GM12891 (cell line): ENCODE results near the gene NRGN.

Experiments
- DNase-seq: peaks from one replicate; pipeline ENCODE4 v3.0.0; 2011; ENCODE audit warnings: low spot score; ENCODE audit not compliant: insufficient read length
- FAIRE-seq: peaks from 2 replicates; lab custom pipeline; 2011; peaks lifted over from hg19 to GRCh38; lab: Jason Lieb, UNC
- PAX5 ChIP-seq: IDR thresholded peaks from 2 replicates; pipeline ENCODE4 v1.6.1; 2011; ENCODE audit warnings: low read length, moderate library complexity, mild to moderate bottlenecking; ENCODE audit not compliant: insufficient read depth, severe bottlenecking
- POLR2A ChIP-seq: IDR thresholded peaks from 2 replicates; pipeline ENCODE4 v1.6.1; 2011; ENCODE audit warnings: low read depth, low read length, control low read depth
- POLR2AphosphoS5 ChIP-seq: IDR thresholded peaks from 2 replicates; pipeline ENCODE4 v1.6.1; 2011; ENCODE audit warnings: low read depth, low read length, control low read depth
- POU2F2 ChIP-seq: IDR thresholded peaks from 2 replicates; pipeline ENCODE4 v1.6.1; 2011; ENCODE audit warnings: low read depth, mild to moderate bottlenecking, control low read depth, low read length, moderate library complexity
- SPI1 ChIP-seq: IDR thresholded peaks from 2 replicates; pipeline ENCODE4 v1.6.1; 2011; ENCODE audit warnings: low read depth, low read length, control low read depth
- TAF1 ChIP-seq: IDR thresholded peaks from 2 replicates; pipeline ENCODE4 v1.6.1; 2011; ENCODE audit warnings: low read depth, low read length, control low read depth

The NRGN gene

GRCh38 chr11:124718801-124719200 is 20.9 kb upstream of the NRGN start:
- DNase-seq (no peak), FAIRE-seq (no peak)
- TF ChIP-seq PAX5 (no peak), SPI1 (no peak), TAF1 (no peak), POLR2A (no peak), POU2F2 (no peak), POLR2AphosphoS5 (no peak)

- TF ChIP-seq POLR2A = no peak
- DNase-seq (no peak), FAIRE-seq (no peak)
Measured at GRCh38 chr11:124719534-124719933, 20.2 kb upstream of the NRGN start.

GRCh38 chr11:124722176-124722575 is 17.6 kb upstream of the NRGN start:
- FAIRE-seq = no peak
- TF ChIP-seq POLR2A = no peak
- no peak for TF ChIP-seq POU2F2
- TF ChIP-seq TAF1 = no peak
- no peak for TF ChIP-seq POLR2AphosphoS5
- no peak for TF ChIP-seq PAX5
- TF ChIP-seq SPI1 = no peak
- no peak for DNase-seq

GRCh38 chr11:124724979-124725718 is 14.6 kb upstream of the NRGN start:
- TF ChIP-seq TAF1 (no peak), POU2F2 (no peak), POLR2A (no peak), SPI1 (no peak), PAX5 (no peak), POLR2AphosphoS5 (no peak)
- DNase-seq = no peak
- FAIRE-seq = no peak

GRCh38 chr11:124725719-124726105 is 14.0 kb upstream of the NRGN start:
- TF ChIP-seq TAF1 (no peak), PAX5 (no peak), SPI1 (no peak), POLR2A (no peak), POLR2AphosphoS5 (no peak), POU2F2 (no peak)
- no peak for FAIRE-seq
- no peak for DNase-seq

- DNase-seq = no peak
- FAIRE-seq = no peak
- TF ChIP-seq PAX5 (no peak), POU2F2 (no peak), POLR2A (no peak), POLR2AphosphoS5 (no peak), SPI1 (no peak), TAF1 (no peak)
Measured at GRCh38 chr11:124727474-124727873, 12.3 kb upstream of the NRGN start.

- TF ChIP-seq PAX5 = no peak
- TF ChIP-seq POLR2A = no peak
- no peak for TF ChIP-seq TAF1
- TF ChIP-seq POU2F2 = no peak
- TF ChIP-seq POLR2AphosphoS5 = no peak
- no peak for TF ChIP-seq SPI1
Measured at GRCh38 chr11:124728134-124728533, 11.6 kb upstream of the NRGN start.

GRCh38 chr11:124729571-124729970 is 10.2 kb upstream of the NRGN start:
- DNase-seq (no peak), FAIRE-seq (no peak)
- TF ChIP-seq POLR2AphosphoS5 (no peak), TAF1 (no peak), PAX5 (no peak), SPI1 (no peak), POU2F2 (no peak), POLR2A (no peak)

More at GRCh38 chr11:124728134-124728533, 11.6 kb upstream of the NRGN start:
- no peak for FAIRE-seq
- no peak for DNase-seq

- no peak for DNase-seq
- FAIRE-seq = no peak
- TF ChIP-seq POLR2AphosphoS5 = no peak
- no peak for TF ChIP-seq PAX5
- no peak for TF ChIP-seq POU2F2
- TF ChIP-seq POLR2A = no peak
- no peak for TF ChIP-seq SPI1
- TF ChIP-seq TAF1 = no peak
Measured at GRCh38 chr11:124732230-124732629, 7.5 kb upstream of the NRGN start.

GRCh38 chr11:124736736-124737135 is 3.0 kb upstream of the NRGN start:
- TF ChIP-seq PAX5 (no peak), POLR2AphosphoS5 (no peak), SPI1 (no peak), POLR2A (no peak), POU2F2 (no peak), TAF1 (no peak)
- DNase-seq (no peak), FAIRE-seq (no peak)
